NOMO-1 treated with DMSO at 0.1 percent for 48 hours (cell line): ENCODE results near the gene GNPTG.

Experiments
- DNase-seq: peaks from one replicate; lab custom pipeline; 2025; ENCODE audit not compliant: unreplicated experiment; lab: John Stamatoyannopoulos, UW

The GNPTG gene

DNA sequence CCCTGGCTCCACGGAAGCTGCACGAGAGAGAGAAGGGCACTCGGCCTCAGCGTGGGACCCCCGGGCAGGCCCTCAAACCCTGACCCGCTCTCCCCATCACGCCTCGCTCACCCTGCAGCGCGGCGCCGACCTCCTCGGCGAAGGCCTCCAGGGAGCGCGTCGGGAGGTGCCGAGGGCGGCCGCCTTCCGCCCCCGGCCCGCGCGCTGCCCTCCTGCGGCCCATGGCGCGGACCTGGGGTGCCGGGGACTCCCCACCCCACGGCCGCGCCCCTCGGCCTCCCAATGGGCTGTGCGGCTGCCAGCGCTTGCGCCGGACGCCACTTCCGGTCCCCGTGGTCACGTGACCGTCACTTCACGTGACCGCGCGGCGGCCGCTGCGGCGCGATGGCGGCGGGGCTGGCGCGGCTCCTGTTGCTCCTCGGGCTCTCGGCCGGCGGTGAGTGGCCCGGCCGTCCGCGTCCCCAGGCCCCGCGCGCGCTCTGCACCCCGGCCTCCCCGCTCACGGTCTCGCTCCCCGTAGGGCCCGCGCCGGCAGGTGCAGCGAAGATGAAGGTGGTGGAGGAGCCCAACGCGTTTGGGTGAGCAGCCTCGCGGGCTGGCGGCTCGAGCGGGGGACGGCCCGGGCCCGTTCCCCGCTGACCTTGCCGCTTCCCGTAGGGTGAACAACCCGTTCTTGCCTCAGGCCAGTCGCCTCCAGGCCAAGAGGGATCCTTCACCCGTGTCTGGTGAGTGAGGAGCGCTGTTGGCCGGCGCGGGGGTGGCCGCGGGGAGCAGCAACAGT lies at the start of gene GNPTG, which contains the start of gene TSR3:
Gene GNPTG, plus strand, starts transcription at position 350 of the 781 bp plus-strand sequence. Its CDS starts 35 bp downstream, at position 385.
Gene TSR3, minus strand, starts transcription at position 297 of the 781 bp plus-strand sequence. Its CDS starts 74 bp downstream, at position 223.
- DNase-seq = peak; percentile 56

DNA sequence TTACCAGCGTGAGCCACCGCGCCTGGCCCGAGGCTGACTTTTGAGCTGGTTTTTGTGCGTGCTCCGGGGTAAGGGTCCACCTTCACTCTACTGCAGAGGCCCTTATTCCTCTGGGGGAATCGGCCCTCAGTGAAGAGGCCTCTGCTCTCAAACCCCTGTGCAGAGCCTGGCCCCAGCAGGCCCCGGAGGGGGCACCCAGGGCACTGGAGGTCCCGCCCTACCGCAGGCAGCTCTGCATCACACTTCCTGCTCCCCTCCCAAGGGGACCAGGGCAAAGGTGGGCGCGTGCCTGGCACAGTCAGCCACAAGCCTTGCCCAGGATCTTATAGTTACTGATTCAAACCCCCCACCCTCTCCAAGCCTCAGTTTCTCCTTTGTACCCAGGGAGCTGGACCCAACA lies 45.9 kb upstream of the GNPTG start:
- DNase-seq = no peak

DNA sequence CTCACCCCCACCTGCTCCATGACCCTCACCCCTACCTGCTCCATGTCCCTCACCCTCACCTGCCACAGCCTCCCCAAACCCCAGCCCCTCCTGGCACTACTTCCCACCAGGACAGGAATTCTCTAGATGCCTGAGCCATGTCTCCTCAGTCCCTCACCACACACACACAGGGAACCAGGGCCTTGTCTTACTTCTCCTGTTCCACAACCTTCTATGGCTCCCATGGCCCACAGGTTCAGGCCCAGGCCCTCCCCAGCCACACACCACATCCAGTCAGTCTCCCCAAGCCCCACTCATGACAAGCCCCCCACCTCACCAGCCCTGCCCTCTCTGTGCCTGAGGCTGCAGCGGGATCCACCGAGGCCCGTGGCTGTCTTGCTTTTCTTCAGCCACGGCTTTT lies 45.4 kb upstream of the GNPTG start:
- DNase-seq = no peak

DNA sequence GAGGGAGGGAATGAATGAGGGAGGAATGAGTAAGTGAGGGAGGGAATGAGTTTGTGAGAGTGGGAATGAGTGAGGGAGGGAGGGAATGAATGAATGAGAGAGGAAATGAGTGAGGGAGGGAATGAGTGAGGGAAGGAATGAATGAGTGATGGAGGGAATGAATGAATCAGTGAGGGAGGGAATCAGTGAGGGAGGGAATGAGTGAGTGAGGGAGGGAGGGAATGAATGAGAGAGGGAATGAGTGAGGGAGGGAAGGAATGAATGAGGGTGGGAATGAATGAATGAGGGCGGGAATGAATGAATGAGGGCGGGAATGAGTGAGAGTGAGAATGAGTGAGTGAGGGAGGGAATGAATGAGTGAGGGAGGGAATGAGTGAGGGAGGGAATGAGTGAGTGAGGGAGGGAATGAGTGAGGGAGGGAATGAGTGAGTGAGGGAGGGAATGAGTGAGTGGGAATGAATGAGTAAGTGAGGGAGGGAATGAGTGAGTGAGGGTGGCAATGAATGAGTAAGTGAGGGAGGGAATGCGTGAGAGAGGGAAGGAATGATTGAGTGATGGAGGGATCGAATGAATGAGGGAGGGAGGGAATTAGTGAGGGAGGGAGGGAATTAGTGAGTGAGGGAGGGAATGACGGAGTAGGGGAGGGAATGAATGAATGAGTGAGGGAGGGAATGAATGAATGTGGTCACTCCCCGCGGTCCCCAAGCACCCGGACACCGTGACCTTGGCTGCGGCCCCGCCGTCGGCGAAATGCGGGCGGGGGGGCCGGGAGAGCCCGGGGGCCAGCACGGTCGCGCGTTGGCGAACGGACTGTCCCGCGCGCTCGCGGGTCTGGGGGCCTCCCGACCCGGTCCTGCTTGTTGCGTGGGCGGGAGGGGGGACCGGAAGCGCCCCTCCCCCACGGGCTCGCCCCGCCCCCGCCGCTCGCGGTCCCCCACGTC lies 43.4 kb upstream of the GNPTG start:
- DNase-seq = peak; percentile 63

DNA sequence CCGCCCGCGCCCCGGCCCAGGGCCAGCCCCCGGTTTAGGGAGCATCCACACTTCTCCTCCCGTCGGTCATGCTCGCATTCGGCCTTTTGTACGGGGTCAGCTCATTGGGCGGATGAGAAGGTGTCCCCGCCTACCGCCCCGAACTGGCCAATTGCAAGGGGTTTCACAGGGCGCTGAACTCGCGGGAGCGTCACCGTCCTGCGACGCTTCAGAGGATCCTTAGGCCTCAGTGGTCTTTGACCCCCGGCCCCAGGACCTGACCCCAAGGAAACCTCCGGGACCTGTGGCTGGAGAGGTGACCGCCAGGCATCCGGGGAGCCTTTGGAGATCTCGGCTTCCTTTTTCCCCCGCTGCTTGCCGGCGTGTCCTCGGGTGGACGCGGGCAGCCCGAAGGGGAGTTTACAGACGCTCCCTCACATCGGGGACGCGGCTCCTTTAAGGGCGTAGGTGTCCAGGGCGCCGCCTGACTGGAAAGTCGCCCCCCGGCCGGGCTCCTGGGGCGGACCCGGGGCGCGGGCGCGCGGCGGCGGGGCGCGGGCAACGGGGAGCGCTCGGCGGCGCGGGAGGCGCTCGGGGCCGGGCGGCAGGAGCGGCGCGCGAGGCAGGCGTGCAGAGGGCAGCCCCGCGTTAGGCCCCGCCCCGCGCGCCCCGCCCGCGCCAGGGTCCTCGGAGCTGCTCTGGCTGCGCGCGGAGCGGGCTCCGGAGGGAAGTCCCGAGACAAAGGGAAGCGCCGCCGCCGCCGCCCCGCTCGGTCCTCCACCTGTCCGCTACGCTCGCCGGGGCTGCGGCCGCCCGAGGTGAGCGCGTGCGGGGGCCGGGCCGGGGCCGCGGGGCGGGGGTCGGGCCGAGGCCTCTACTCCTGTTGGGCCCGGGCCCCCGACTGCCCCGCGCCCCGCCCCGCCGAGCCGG lies 42.5 kb upstream of the GNPTG start, which contains the start of gene UBE2I:
Gene UBE2I, plus strand, starts transcription at position 660 of the 909 bp plus-strand sequence. CDS start 4,395 bp downstream, outside the sequence.
- DNase-seq = peak; percentile 91

DNA sequence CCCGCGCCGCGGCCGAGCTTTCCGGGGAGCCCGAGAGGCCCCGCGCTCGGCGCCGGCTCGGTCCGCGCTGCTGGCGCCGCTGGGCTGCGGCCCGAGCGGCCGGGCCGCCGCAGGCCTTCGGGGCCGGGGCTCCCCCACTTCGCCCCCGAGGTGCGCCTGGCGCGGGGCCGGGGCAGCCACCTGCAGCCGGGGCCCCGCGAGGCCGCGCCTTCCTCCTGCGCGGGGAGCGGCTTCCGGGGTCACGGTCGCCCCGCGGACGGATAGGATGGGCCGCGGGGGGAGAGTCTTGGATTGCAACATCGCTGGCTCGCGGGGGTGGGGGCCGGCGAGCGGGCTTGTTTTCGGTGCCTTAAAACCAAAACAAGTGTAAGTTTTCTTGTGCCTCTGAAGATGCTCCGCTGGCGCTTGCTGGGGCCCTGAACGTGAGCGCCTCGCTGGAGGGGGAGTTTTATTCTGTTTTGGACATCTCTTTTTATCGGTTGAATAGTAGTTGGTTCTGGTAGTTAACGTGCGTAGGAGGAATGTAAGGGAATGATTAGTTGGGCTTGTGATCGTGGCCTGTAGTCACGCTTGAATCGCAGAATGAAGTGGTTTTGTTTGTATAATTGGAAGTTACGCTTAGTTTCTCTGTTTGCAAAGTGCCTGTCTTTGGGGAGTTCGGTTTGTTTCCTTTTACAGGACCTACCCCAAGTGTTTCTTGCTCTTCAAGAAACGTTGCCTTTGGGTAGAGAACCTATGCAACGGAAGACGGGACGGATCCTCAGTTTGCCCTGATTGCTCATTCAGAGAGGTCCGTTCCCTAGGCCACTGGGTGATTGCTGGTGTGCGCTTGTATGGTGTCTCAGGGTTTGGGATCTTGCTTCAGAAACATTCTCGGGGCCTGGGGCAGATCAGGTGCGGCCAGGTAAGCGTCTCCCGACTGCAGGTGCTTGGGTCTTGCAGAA lies 41.6 kb upstream of the GNPTG start:
- DNase-seq = peak; percentile 39

DNA sequence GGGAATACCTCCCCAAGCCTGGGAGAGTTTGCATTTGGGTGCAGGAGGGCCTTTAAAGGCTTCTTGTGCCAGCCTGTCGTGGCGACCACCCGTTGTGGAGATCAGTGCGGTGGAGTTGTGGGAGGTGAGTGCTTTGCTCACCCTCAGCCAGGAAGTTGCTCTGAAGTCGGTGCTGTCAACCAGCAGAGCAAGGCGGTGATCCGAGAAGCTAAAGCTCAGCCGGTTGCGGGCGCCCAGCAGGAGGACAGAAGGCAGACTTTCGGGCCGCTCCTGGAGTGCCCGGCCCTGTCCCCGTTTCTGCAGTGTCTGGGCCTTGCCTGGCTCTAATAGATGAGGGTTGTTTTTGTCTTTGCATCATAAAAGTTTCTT lies 40.9 kb upstream of the GNPTG start:
- DNase-seq = peak; percentile 18

DNA sequence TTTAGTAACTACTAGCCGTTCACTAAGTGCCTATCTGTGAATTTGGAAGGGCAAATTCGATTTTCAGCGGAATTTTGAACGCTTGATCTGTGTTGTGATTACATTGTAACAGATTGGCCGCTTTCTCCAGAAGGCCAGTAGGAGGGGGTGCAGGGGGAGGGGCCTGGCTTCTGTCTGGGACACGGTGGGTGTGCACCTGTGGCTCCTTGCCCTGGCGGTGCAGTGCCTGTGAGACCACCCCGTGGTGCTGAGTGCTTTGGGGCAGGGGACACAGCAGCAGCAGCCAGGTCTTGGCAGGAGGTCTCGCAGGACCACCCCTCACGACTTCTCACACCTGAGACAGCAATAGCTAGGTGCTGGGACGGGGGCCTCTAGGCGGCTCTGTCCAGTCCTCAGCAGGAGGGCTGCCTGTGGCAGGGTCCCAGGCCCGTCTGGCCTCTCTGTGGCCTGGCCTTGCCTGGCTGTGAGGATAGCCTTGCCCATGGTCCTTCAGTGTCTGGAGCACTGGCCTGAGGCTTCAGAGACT lies 40.5 kb upstream of the GNPTG start:
- no peak for DNase-seq

DNA sequence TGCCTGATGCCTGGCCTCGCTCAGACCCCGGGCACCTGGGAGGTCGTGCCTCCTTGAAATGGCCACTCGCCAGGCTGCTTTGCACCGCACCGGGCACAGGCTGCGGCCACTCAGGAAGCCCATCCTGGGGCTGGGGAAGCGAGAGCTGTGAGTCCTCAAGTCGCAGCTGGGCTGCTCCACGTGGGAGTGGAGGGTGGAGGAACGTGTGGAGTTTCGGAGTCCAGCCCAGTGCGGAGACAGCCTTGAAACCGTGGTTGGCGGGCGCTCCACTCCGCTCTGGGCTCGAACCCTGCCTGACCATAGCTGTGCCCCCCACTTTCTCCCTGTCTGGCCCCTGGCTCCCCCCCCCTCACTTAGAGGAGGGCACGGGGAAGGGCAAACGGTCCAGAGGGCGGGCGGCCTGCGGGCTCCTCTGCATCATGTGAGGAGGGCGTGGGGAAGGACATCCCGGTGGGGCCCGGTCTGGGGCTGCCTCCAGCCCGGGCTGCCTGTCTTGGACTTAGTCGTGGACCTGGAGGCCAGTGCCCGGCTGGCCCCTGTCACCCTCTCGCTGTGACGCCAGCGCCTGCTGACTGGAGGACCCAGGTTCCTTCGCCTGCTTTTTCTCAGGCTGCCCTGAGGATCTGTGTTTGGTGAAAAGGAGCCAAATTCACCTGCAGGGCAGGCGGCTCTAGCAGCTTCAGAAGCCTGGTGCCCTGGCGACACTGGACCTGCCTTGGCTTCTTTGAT lies 39.8 kb upstream of the GNPTG start:
- no peak for DNase-seq

DNA sequence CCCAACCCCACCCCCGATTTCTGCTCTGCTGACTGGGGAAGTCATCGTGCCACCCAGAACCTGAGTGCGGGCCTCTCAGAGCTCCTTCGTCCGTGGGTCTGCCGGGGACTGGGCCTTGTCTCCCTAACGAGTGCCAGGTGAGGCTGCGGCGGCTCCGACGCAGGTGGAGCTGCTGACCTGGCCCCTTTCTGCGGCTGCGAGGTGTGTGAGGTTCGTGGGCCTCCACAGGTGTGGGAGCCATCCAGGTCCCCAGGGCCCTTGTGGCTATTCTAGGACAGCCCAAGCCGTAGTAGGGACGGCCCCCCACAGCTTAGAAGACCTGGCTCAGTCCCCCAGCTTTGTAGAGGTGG lies 39.3 kb upstream of the GNPTG start:
- DNase-seq = no peak

DNA sequence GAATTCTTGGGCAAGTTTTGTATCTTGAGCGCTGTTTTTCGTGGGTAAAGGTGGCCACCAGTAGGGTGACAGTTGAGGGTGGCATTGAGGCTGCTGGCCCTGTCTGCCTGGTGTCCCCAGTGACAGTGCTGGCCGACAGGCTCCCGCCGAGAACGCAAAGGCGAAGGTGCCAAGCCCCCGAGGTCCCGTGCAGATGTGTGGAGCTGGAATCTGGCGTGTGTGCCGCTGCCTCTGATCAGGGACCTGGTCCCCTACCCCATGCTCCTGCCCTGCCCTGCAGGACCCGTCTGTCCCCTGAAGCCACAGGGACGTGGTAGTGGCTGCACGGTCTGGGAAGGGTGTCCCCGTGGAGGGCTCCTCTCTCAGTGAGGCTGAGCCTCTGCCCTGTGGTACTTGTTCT lies 38.8 kb upstream of the GNPTG start:
- DNase-seq = no peak

DNA sequence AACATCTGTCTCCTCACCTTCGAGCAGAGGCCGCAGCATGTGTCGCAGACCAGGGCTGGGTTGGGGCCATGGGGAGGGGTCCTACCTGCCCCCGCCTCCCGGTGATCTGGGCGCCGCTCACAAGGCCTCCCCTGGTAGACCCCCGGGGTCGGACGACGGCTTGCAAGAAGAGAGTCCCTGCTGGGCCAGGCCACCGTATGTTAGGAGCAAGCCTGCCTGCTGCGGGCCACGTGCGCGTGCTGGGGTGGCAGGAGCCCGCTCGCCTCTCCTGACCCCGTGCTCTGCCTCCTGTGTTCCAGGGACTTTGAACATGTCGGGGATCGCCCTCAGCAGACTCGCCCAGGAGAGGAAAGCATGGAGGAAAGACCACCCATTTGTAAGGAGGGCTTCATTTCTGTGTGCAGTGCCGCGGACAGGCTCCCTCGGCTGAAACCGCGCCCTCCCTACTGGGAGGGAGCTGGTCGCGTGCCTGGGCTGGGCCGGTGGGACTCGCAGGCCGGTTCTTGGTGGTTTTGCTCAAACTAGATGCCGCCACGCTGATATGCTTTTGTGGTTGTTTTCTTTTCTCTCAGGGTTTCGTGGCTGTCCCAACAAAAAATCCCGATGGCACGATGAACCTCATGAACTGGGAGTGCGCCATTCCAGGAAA lies 37.9 kb upstream of the GNPTG start:
- DNase-seq = no peak

DNA sequence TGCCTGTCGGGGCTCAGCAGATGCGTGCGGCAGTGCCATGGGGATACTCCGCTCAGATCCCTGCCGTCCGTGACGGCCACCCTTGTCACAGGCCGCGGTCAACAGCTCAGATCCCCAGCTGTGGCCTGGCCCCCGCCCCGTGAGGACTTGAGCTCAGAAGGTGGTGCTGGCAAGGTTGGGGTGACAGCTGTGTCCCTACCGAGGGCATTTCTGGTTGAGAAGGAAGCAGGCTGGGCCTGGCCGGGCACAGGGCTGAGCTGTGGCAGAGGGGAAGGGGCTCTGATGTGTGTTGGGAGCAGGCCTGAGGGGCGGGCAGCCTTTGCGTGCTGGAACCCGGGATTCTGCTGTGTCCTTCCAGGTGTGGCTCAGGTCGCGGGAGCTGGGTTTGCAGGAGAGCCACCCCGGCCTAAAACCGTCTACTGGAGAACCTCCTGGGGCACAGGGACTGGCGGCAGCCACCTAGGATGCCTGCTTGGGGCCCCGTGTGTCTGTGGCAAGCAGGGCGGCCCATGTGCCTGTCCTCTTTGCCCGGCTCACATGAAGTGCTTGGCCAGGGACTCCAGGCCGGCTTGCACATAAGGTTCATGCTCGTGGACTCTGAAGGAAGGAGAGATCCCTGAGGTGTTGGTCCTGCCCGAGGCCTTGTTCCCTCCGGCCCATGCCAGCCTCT lies 37.2 kb upstream of the GNPTG start:
- no peak for DNase-seq

DNA sequence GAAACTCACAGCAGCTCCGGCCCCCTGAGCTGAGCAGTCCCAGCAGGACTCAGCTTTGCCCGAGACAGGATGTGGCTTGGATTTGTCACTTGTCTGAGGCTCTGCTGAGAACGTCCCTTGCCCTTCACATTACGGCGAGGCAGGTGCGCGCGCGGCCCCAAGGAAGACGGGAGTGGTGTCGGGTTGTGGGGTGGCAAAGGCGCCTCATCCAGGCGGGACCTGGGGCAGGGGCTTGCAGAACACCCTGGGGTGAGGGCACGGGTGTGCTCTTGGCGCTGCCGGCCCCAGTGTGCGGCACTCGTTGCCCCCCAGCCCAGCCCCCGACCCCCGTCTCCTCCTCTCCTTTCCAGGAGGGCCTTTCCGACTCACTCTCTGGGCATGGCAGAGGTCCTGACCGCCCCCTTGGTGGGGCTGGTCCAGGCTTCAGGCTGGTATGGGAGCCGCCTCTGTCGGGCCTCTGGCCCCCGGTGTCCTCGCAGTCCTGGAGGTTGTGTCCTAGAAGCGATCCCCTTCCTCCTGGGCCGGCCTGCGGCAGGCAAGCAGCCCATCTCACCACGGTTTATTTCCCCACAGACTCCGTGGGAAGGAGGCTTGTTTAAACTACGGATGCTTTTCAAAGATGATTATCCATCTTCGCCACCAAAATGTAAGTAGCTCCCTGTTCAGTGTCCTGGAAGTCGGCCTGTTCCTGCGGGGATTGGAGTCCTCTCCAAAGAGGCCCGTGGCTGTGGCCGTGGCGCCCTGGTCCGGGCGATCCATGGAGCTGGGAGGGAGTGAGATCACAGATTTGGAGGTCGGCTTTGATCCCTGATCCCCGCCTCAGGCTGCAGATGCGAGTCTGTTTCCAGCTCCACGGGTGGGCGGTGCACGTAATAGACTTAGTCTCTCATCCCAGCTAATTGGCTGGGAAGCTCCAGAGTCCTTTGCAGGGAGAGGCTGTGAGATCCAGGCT lies 36.4 kb upstream of the GNPTG start:
- no peak for DNase-seq

DNA sequence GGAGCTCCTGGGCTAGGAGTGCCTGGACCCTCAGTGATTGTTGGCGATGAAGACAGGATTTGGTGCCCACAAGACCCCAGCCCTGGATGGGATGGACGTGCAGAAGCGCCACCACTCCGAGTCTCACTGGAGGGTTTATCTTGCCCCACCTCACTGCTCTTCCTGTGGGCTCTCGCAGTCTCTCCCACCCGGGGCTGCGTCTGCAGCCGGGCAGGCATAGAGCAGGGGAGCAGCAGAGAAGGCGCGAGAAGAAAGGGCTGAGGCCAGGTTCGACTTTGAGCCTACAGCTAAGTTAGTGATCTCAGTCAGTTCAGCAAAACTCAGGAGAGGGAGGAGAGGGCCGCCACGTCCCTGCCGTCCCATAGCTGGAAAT lies 35.7 kb upstream of the GNPTG start:
- no peak for DNase-seq

DNA sequence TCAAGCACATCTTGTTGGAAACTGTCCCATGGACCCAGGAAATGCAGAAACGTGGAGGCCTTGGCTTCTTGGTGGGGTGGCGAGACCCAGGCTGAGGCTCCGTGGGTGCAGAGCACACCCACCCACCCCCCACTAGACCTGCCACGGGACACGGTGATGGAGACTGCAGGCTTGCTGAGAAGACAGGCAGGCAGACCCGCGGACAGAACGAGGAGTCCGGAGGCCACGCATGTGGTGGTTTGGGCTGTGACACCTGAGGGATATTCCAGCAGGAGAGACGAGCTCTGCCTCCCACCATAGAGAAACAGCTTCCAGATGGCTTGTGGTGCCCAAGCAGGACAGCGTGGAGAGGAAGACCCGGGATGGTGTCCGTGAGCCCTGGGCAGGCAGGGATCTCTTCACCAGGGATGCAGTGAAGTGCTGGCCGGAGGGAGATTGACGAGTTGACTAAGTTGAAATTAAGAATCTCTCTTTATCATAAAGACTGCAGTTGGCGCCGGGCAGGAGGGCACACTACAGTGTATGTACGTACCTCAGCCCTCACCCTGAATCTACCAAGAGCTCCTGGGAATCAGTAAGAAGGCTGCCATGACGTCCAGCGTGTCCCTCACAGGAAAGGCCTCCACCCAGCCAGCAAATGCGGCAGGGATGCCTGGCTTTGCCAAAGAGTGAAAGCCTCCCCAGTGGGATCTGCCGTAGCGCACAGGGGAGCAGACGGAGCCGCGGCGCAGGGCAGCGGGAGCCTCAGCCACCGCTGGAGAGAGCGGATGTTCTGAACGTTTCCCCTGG lies 34.1 kb upstream of the GNPTG start:
- no peak for DNase-seq
